SK-N-MC (cell line): ENCODE measurements around the gene OLFM3.

Source experiments
- DNase-seq: peaks from one replicate; pipeline ENCODE4 v3.0.0-alpha.2; 2011; ENCODE audit warnings: low read depth, low spot score
- H3K27ac ChIP-seq: fragments of 200-600 bp; sonication (generic); 2 replicates; pipeline ENCODE4 v1.5.1; 2016; ENCODE audit warnings: mixed run types
- H3K36me3 ChIP-seq: fragments of 200-600 bp; sonication (generic); 2 replicates; pipeline ENCODE4 v1.6.1; 2017; ENCODE audit warnings: antibody characterized with exemption, low read length, mixed read lengths; ENCODE audit not compliant: insufficient read depth
- H3K4me3 ChIP-seq: fragments of 200-600 bp; sonication (generic); 2 replicates; pipeline ENCODE4 v1.5.1; 2016
- H3K9ac ChIP-seq: fragments of 200-600 bp; sonication (generic); 2 replicates; pipeline ENCODE4 v1.8.0; 2017; ENCODE audit warnings: mixed run types, mixed read lengths; ENCODE audit not compliant: insufficient read length
- H3K9me3 ChIP-seq: fragments of 200-600 bp; sonication (generic); 2 replicates; pipeline ENCODE4 v1.6.1; 2017; ENCODE audit warnings: low read depth, mild to moderate bottlenecking, antibody characterized with exemption, low read length, moderate library complexity, mixed read lengths
- EZH2 ChIP-seq: fragments of 200-600 bp; sonication (generic); IDR thresholded peaks from one replicate; pipeline ENCODE4 v1.6.1; 2017; ENCODE audit warnings: antibody characterized with exemption
- FOXP2 ChIP-seq: optimal IDR thresholded peaks from 2 replicates; pipeline ENCODE3; 2011; ENCODE audit warnings: mild to moderate bottlenecking, moderate library complexity; ENCODE audit not compliant: insufficient read depth; ENCODE audit errors: extremely low read length, control extremely low read depth
- POLR2AphosphoS5 ChIP-seq: IDR thresholded peaks from 2 replicates; pipeline ENCODE4 v1.6.1; 2012; ENCODE audit warnings: mild to moderate bottlenecking, low read depth, low read length, borderline replicate concordance

The OLFM3 gene

DNA sequence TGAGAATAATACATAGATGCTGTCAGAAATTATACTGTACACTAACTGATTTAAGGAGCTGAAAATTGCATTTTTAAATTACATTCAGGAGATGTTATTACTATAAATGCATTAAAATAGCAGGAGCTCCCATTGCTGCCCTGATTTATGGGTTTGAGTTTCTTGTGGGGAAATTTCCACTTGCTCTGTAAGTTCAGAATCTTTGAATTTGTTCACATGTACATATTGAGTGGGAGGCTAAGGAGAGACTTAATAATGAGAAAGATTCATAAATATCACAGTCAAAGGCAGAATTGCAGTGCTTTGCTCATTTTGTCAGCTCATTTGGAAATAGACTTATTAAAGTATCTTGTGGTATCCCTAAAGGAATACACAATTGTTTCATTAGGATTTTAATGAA is 170.3 kb downstream of the OLFM3 start:
- Histone ChIP-seq H3K36me3 (no peaks in the 10 kb centered on the region), H3K27ac (no peak overlapping the region), H3K9ac (no peak overlapping the region), H3K4me3 (no peak overlapping the region), H3K9me3 (no peaks in the 10 kb centered on the region)
- DNase-seq = no peak
- TF ChIP-seq FOXP2 (no peak), EZH2 (no peak), POLR2AphosphoS5 (no peak)

DNA sequence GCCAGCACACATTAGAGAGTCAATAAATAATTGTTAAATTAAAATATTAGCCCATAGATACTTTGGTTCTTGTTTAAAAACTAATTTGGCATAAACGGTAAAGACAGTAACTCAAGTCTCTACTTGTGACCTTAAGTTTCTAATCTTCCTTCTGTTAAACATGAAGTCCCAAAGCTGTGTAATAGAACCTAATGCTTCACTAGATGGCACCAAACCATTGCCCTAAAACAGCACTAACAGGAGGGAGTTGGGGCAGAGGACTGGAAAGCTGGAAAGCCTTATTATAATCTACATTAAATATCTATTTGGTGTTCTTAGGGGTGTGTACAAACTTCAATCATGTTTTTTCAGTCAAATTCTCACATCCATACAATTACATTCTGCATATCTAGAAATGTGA is 176.7 kb downstream of the OLFM3 start:
- DNase-seq = peak; percentile 70
- TF ChIP-seq EZH2 = no peak
- no peak for TF ChIP-seq POLR2AphosphoS5
- TF ChIP-seq FOXP2 = no peak
- Histone ChIP-seq H3K9ac (no peak overlapping the region), H3K4me3 (no peak overlapping the region), H3K36me3 (no peaks in the 10 kb centered on the region), H3K27ac (no peak overlapping the region), H3K9me3 (no peaks in the 10 kb centered on the region)

DNA sequence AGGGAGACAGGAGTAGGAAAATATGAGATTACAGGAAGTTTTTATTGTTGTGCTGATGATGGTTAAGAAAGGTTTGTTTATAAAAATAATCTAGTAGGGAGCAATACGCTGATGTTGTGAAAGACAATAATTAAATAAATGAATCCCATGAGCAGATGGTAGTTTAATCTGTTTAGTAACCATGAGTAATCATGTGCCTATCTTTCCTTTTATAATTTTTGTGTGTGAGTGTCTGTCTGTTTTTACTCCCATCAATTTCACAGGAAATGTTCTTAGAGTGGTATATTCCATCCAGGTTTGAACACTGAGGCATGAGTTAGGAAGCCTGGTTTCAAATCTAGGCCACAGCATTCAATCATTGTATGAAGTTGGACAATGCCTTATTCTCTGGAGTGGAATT is 180.5 kb downstream of the OLFM3 start:
- no peaks in the 10 kb centered on the region for H3K9me3 ChIP-seq
- H3K4me3 ChIP-seq = no peak overlapping the region
- DNase-seq = no peak
- no peak overlapping the region for H3K9ac ChIP-seq
- TF ChIP-seq FOXP2 (no peak), POLR2AphosphoS5 (no peak), EZH2 (no peak)
- no peak overlapping the region for H3K27ac ChIP-seq
- H3K36me3 ChIP-seq = no peaks in the 10 kb centered on the region

DNA sequence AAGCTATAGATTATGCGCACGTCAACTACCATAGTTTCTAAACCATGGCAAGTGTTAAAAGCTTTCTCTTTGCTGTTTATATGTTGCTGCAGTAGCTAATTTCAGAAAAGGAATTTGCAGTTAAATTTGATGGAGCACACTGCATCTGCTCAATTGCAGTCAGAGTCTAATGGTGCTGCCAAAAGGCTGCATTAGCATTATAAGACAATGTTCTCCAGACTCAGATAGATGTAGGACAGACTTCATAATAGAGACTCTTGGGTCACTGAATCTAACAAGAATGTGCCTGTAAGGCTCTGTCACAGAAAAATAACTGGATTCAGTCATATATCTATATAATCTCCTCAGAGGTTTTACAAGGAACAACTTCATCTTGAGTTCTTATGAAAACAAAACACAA is 198.3 kb downstream of the OLFM3 start:
- Histone ChIP-seq H3K9ac (no peak overlapping the region), H3K9me3 (no peaks in the 10 kb centered on the region), H3K36me3 (no peaks in the 10 kb centered on the region), H3K27ac (no peak overlapping the region), H3K4me3 (no peak overlapping the region)
- DNase-seq = no peak
- TF ChIP-seq EZH2 (no peak), FOXP2 (no peak)

DNA sequence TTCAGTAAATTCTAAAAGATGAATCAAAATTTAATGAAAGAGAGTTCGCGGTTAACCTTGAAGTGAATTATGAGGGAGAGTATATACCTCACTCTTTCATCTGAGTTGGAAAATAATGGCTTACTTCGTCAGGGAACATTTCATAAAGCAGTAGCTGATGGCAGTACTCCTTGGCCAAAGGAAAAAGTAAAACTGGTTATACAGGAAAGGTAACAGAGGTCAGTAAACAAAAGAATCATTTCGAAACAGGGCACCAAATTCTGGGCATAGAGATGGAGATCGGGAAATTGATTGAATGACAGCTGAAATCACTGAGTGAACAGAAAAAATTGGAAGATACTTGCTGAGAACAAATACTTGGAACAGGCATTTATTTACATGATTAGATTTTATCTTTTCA is 199.0 kb downstream of the OLFM3 start:
- TF ChIP-seq EZH2 (no peak), FOXP2 (no peak), POLR2AphosphoS5 (no peak)
- Histone ChIP-seq H3K4me3 (no peak overlapping the region), H3K9me3 (no peaks in the 10 kb centered on the region), H3K9ac (no peak overlapping the region), H3K36me3 (no peaks in the 10 kb centered on the region), H3K27ac (no peak overlapping the region)
- DNase-seq = no peak

DNA sequence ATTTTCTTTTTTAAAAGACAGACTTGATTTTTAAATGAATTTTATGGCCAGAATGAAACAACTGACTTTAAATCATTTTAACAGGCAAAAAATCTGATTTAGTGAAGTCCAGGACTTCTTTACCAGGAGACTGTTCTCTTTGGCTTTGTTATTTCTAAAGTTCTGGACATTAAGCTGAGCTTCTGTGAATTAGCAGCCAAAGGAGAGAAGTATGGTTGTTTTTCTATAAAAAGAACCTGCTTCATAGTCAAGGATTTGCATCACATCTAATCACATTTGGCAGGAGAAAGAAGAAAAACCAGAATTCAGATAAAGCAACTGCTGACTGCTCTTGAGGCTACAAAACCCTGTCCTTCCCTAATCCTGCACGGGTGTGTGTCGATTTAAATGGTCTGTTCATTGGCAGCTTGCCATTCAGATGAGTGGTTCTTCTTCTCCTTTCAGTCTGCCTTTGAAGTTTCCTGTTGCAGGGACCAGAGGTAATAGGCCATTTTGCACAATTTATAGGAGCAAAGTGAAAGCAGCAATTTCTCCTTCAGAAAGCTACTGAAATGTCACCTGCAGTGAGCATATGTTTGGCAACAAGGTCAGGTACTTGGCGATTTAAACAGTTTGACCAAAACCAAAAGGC is 215.4 kb downstream of the OLFM3 start:
- TF ChIP-seq FOXP2 = no peak
- TF ChIP-seq POLR2AphosphoS5 = no peak
- Histone ChIP-seq H3K27ac (peak overlapping the region; percentile 29; the same call in 1 of the 2 replicates), H3K36me3 (no peaks in the 10 kb centered on the region; the same call in 1 of the 2 replicates), H3K9me3 (no peaks in the 10 kb centered on the region), H3K9ac (no peak overlapping the region), H3K4me3 (no peak overlapping the region)
- DNase-seq = peak; percentile 28

DNA sequence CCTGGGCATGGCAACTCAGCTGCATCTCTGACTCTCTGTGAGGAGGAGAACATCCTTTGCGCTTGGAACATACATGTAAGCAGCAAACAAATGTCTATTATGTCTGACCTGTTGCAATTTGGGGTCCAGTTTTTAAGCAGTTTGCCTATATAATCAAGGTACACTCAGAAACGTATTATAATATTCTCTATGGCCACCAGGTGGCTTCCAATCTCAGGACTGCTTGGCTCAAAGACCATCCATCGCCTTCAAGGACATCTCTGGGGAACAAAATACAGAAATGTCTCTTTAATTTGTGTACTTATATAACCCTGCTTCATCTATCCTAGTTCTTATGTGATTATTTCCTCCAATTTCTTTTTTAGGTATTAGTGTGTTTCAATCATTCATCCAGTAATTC is 227.2 kb downstream of the OLFM3 start:
- H3K9ac ChIP-seq = no peak overlapping the region
- no peaks in the 10 kb centered on the region for H3K36me3 ChIP-seq
- no peak for TF ChIP-seq POLR2AphosphoS5
- no peak for TF ChIP-seq EZH2
- no peak for TF ChIP-seq FOXP2
- H3K27ac ChIP-seq = no peak overlapping the region
- H3K4me3 ChIP-seq = no peak overlapping the region
- no peaks in the 10 kb centered on the region for H3K9me3 ChIP-seq
- no peak for DNase-seq

DNA sequence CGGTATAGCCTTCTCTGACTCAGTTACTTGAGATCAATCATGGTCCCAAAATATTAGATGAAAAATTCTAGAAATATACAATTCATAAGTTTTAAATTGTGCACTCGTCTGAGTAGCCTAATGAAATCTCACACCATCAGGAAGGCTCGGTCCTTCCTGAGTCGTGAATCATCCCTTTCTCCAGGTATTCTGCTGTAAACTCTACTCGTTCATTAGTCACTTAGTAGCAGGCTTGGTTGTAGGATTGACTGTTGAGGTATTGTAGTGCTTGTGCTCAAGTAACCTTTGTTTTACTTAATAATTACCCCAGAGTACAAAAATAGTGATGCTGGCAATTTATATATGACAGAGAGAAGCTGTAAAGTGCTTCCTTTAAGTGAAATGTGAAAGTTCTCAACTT is 238.7 kb downstream of the OLFM3 start:
- H3K9ac ChIP-seq = no peak overlapping the region
- H3K36me3 ChIP-seq = no peaks in the 10 kb centered on the region
- H3K27ac ChIP-seq = no peak overlapping the region
- TF ChIP-seq FOXP2 (no peak), POLR2AphosphoS5 (no peak), EZH2 (no peak)
- DNase-seq = no peak
- no peak overlapping the region for H3K4me3 ChIP-seq
- no peaks in the 10 kb centered on the region for H3K9me3 ChIP-seq

DNA sequence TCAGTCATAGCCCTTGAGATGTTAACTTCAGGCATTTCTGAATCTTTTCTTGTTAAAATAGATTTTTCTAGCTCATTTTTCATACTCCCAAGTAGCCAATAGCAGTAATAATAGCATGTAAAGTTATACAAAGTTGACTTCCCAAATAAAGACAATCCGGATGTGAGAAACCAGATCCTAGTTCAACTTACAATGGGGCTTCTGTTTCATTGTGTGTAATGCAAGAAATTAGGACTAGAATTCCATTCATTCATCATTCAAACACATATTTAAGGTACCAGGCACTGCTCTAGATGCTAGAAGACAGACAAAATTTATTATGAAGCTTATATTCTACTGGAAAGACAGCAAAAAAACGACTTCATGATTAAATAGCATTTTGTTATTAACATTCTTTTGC is 240.3 kb downstream of the OLFM3 start:
- Histone ChIP-seq H3K27ac (no peak overlapping the region), H3K4me3 (no peak overlapping the region), H3K9me3 (no peaks in the 10 kb centered on the region), H3K36me3 (no peaks in the 10 kb centered on the region), H3K9ac (no peak overlapping the region)
- no peak for DNase-seq
- no peak for TF ChIP-seq FOXP2
- no peak for TF ChIP-seq EZH2
- no peak for TF ChIP-seq POLR2AphosphoS5
